WTC11 (cell line): Measurements from ENCODE around the gene MRPL34. TPM values are rescaled to one million over a fixed set of nuclear protein-coding genes. Genes with fewer than 3 reads are reported as not detected.

Experiments
- AFF4 ChIP-seq: sonication (generic); formaldehyde crosslinking; IDR thresholded peaks from 2 replicates; pipeline ENCODE4 v1.8.1; 2023; ENCODE audit warnings: mild to moderate bottlenecking, missing genetic modification reagents, borderline replicate concordance
- ATF2 ChIP-seq: sonication (generic); formaldehyde crosslinking; IDR thresholded peaks from 2 replicates; pipeline ENCODE4 v1.8.1; 2022; ENCODE audit warnings: low read depth, missing genetic modification reagents, borderline replicate concordance
- E2F1 ChIP-seq: sonication (generic); formaldehyde crosslinking; IDR thresholded peaks from 2 replicates; pipeline ENCODE4 v1.8.0; 2022; ENCODE audit warnings: mild to moderate bottlenecking, missing genetic modification reagents
- E2F5 ChIP-seq: sonication (generic); formaldehyde crosslinking; IDR thresholded peaks from 2 replicates; pipeline ENCODE4 v1.8.1; 2022; ENCODE audit warnings: mild to moderate bottlenecking, moderate library complexity, missing genetic modification reagents
- EMX1 ChIP-seq: fragments of 250-450 bp; sonication (Bioruptor Pico); IDR thresholded peaks from 2 replicates; pipeline ENCODE4 v1.8.0; 2021; ENCODE audit warnings: mild to moderate bottlenecking
- FOXJ3 ChIP-seq: sonication (generic); formaldehyde crosslinking; IDR thresholded peaks from 2 replicates; pipeline ENCODE4 v1.9.0; 2021; ENCODE audit warnings: missing genetic modification reagents, mild to moderate bottlenecking, borderline replicate concordance
- FOXK1 ChIP-seq: sonication (generic); formaldehyde crosslinking; IDR thresholded peaks from 2 replicates; pipeline ENCODE4 v1.8.0; 2022; ENCODE audit warnings: mild to moderate bottlenecking, moderate library complexity, missing genetic modification reagents
- FOXP1 ChIP-seq: sonication (generic); formaldehyde crosslinking; IDR thresholded peaks from 2 replicates; pipeline ENCODE4 v1.8.0; 2022; ENCODE audit warnings: missing genetic modification reagents, mild to moderate bottlenecking, moderate library complexity, borderline replicate concordance
- FOXP4 ChIP-seq: sonication (generic); formaldehyde crosslinking; IDR thresholded peaks from 2 replicates; pipeline ENCODE4 v1.8.0; 2022; ENCODE audit warnings: mild to moderate bottlenecking, missing genetic modification reagents
- GABPB1 ChIP-seq: sonication (generic); formaldehyde crosslinking; IDR thresholded peaks from 2 replicates; pipeline ENCODE4 v1.8.1; 2023; ENCODE audit warnings: mild to moderate bottlenecking, missing genetic modification reagents
- HMGXB4 ChIP-seq: sonication (generic); formaldehyde crosslinking; IDR thresholded peaks from 2 replicates; pipeline ENCODE4 v1.8.1; 2023; ENCODE audit warnings: mild to moderate bottlenecking, moderate library complexity, missing genetic modification reagents
- MXD4 ChIP-seq: fragments of 250-450 bp; sonication (Bioruptor Pico); IDR thresholded peaks from 2 replicates; pipeline ENCODE4 v1.8.0; 2021; ENCODE audit warnings: mild to moderate bottlenecking, moderate library complexity, borderline replicate concordance
- NFYB ChIP-seq: sonication (generic); formaldehyde crosslinking; conservative IDR thresholded peaks from 2 replicates; pipeline ENCODE4 v1.8.0; 2022; ENCODE audit warnings: low read depth, missing genetic modification reagents
- PRRX2 ChIP-seq: fragments of 250-450 bp; sonication (Bioruptor Pico); IDR thresholded peaks from 2 replicates; pipeline ENCODE4 v1.8.0; 2021; ENCODE audit warnings: mild to moderate bottlenecking
- SMAD3 ChIP-seq: sonication (generic); formaldehyde crosslinking; IDR thresholded peaks from 2 replicates; pipeline ENCODE4 v1.8.0; 2022; ENCODE audit warnings: missing genetic modification reagents, mild to moderate bottlenecking, borderline replicate concordance
- SOX15 ChIP-seq: fragments of 250-450 bp; sonication (Bioruptor Pico); IDR thresholded peaks from 2 replicates; pipeline ENCODE4 v1.9.0; 2021; ENCODE audit warnings: mild to moderate bottlenecking
- TCF7 ChIP-seq: sonication (generic); formaldehyde crosslinking; IDR thresholded peaks from 2 replicates; pipeline ENCODE4 v1.8.0; 2022; ENCODE audit warnings: mild to moderate bottlenecking, low read depth, missing genetic modification reagents, moderate library complexity
- ZNF121 ChIP-seq: sonication (generic); formaldehyde crosslinking; IDR thresholded peaks from 2 replicates; pipeline ENCODE4 v1.8.0; 2023; ENCODE audit warnings: missing genetic modification reagents
- ZNF138 ChIP-seq: sonication (generic); formaldehyde crosslinking; conservative IDR thresholded peaks from 2 replicates; pipeline ENCODE4 v1.8.1; 2022; ENCODE audit warnings: mild to moderate bottlenecking, moderate library complexity, missing genetic modification reagents
- ZNF396 ChIP-seq: fragments of 250-450 bp; sonication (Bioruptor Pico); IDR thresholded peaks from 2 replicates; pipeline ENCODE4 v1.8.0; 2021; ENCODE audit warnings: mild to moderate bottlenecking, moderate library complexity, borderline replicate concordance
- ZNF416 ChIP-seq: fragments of 250-450 bp; sonication (Bioruptor Pico); IDR thresholded peaks from 2 replicates; pipeline ENCODE4 v1.9.0; 2021; ENCODE audit warnings: mild to moderate bottlenecking, inconsistent platforms
- ZSCAN18 ChIP-seq: fragments of 250-450 bp; sonication (Bioruptor Pico); IDR thresholded peaks from 2 replicates; pipeline ENCODE4 v2.1.2; 2022; ENCODE audit warnings: mild to moderate bottlenecking, moderate library complexity
- total RNA-seq: library from RNA; stranded (reverse); gene quantifications from 3 replicates; pipeline ENCODE4 v1.2.3, GENCODE V29; 2021

Gene MRPL34
- total RNA-seq, 1 experiment from 2014 or later = 130 TPM

GRCh38 chr19:17334414-17335409 is 29.0 kb downstream of the MRPL34 start, which contains the start of gene ANO8 (continued):
- TF ChIP-seq AFF4 (CRISPR knock-in tag) = no peak
- no peak for TF ChIP-seq FOXJ3 (CRISPR knock-in tag)
- no peak for TF ChIP-seq E2F1
- TF ChIP-seq ZSCAN18 = no peak
- TF ChIP-seq ZNF416 (CRISPR knock-in tag) = no peak
- TF ChIP-seq GABPB1 (CRISPR knock-in tag) = peak; percentile 17
- no peak for TF ChIP-seq EMX1 (CRISPR knock-in tag)
- TF ChIP-seq ATF2 (CRISPR knock-in tag) = no peak
- TF ChIP-seq SMAD3 (CRISPR knock-in tag) = 0 out of 2 replicates have a peak, but pooled peaks have one; percentile 72
- TF ChIP-seq FOXP1 (CRISPR knock-in tag) = peak; percentile 62; the same call in 1 of the 2 replicates
- TF ChIP-seq NFYB (CRISPR knock-in tag) = no peak
- TF ChIP-seq ZNF138 (CRISPR knock-in tag) = no peak
- TF ChIP-seq SOX15 (CRISPR knock-in tag) = no peak
- TF ChIP-seq ZNF396 (CRISPR knock-in tag) = no peak
- peak; percentile 39; the same call in 1 of the 2 replicates for TF ChIP-seq ZNF121 (CRISPR knock-in tag)
- TF ChIP-seq HMGXB4 (CRISPR knock-in tag) = peak; percentile 95
- peak; percentile 93 for TF ChIP-seq E2F5
- TF ChIP-seq MXD4 (CRISPR knock-in tag) = no peak
- TF ChIP-seq FOXP4 (CRISPR knock-in tag) = peak; percentile 86
- no peak for TF ChIP-seq PRRX2 (CRISPR knock-in tag)
- peak; percentile 65; the same call in 1 of the 2 replicates for TF ChIP-seq FOXK1 (CRISPR knock-in tag)
- TF ChIP-seq TCF7 = no peak
